Activated CD4-positive, alpha-beta T cell treated with anti-CD3 and anti-CD28 coated beads for 36 hours (primary cell): Measurements from ENCODE around the gene MLIP. TPM values are rescaled to one million over a fixed set of nuclear protein-coding genes. Genes with fewer than 3 reads are reported as not detected.

Experiments used
- ATAC-seq: fragments of 200-7000 bp; cut with Tn5 transposase; one replicate; pipeline ENCODE4 v1.10.0; 2021; ENCODE audit warnings: mild to moderate bottlenecking, moderate library complexity
- CTCF ChIA-PET: fragments of 350-600 bp; sonication (Branson Sonifier 250); formaldehyde crosslinking; loops from one replicate; lab custom pipeline; 2021; ENCODE audit warnings: antibody characterized with exemption; lab: Charles Lee
- POLR2A ChIA-PET: fragments of 350-600 bp; sonication (Branson Sonifier 250); formaldehyde crosslinking; loops from one replicate; lab custom pipeline; 2021; ENCODE audit warnings: antibody characterized with exemption, inconsistent platforms; lab: Charles Lee
- DNase-seq: peaks from one replicate; pipeline ENCODE4 v3.0.0-alpha.2; 2020
- H3K27ac Mint-ChIP-seq: one replicate; pipeline ENCODE4 v1.8.0; 2021; ENCODE audit warnings: mixed read lengths
- H3K27me3 Mint-ChIP-seq: one replicate; pipeline ENCODE4 v1.8.0; 2021; ENCODE audit warnings: mixed read lengths
- H3K36me3 Mint-ChIP-seq: one replicate; pipeline ENCODE4 v1.8.0; 2021; ENCODE audit warnings: low read depth, mixed read lengths
- H3K4me1 Mint-ChIP-seq: one replicate; pipeline ENCODE4 v1.8.0; 2021; ENCODE audit warnings: mixed read lengths
- H3K4me3 Mint-ChIP-seq: one replicate; pipeline ENCODE4 v1.8.0; 2021; ENCODE audit warnings: mild to moderate bottlenecking, moderate library complexity, mixed read lengths
- H3K9me3 Mint-ChIP-seq: one replicate; pipeline ENCODE4 v1.8.0; 2021; ENCODE audit warnings: low read depth, mixed read lengths
- intact Hi-C, 2 experiments: fragments of 100-400 bp; cut with DNase I in 1 of 2; cut with micrococcal nuclease in 1 of 2; formaldehyde crosslinking; loops; one replicate each; pipeline versions ENCODE4 v1.14.2 to v1.15.1; 2022 to 2024; cut with DNase I, micrococcal nuclease
- total RNA-seq, 2 experiments: library from RNA; stranded (reverse); gene quantifications; one replicate each; pipeline ENCODE4 v1.2.3, GENCODE V29; 2021

The MLIP gene
- total RNA-seq, 2 experiments from 2014 or later = not detected

GRCh38 chr6:54098450-54099044 lies 12.7 kb upstream of the MLIP start:
- Mint-ChIP-seq H3K9me3 (no peaks in the 10 kb centered on the region), H3K36me3 (no peaks in the 10 kb centered on the region), H3K4me3 (no peak overlapping the region), H3K27ac (no peak overlapping the region), H3K4me1 (no peaks in the 10 kb centered on the region), H3K27me3 (no peaks in the 10 kb centered on the region)
- CTCF ChIA-PET = no interaction called here
- POLR2A ChIA-PET = no interaction called here
- ATAC-seq (no peak), DNase-seq (no peak)
- intact Hi-C loops = no loop called here

GRCh38 chr6:54099225-54099624 lies 12.0 kb upstream of the MLIP start:
- ATAC-seq (no peak), DNase-seq (no peak)
- H3K36me3 Mint-ChIP-seq = no peaks in the 10 kb centered on the region
- no peak overlapping the region for H3K27ac Mint-ChIP-seq
- ChIA-PET CTCF (no interaction called here), POLR2A (no interaction called here)
- no peaks in the 10 kb centered on the region for H3K27me3 Mint-ChIP-seq
- H3K9me3 Mint-ChIP-seq = no peaks in the 10 kb centered on the region
- no peak overlapping the region for H3K4me3 Mint-ChIP-seq
- H3K4me1 Mint-ChIP-seq = no peaks in the 10 kb centered on the region
- intact Hi-C loops = no loop called here

- DNase-seq (no peak), ATAC-seq (no peak)
- H3K4me1 Mint-ChIP-seq = no peaks in the 10 kb centered on the region
- CTCF ChIA-PET = no interaction called here
- no peaks in the 10 kb centered on the region for H3K9me3 Mint-ChIP-seq
- H3K36me3 Mint-ChIP-seq = no peaks in the 10 kb centered on the region
- intact Hi-C loops = no loop called here
- POLR2A ChIA-PET = no interaction called here
- no peaks in the 10 kb centered on the region for H3K27me3 Mint-ChIP-seq
- H3K27ac Mint-ChIP-seq = no peak overlapping the region
- H3K4me3 Mint-ChIP-seq = no peak overlapping the region
These were observed 10.7 kb upstream of the MLIP start for GRCh38 chr6:54100411-54101006.

- intact Hi-C loops = no loop called here
- H3K36me3 Mint-ChIP-seq = no peaks in the 10 kb centered on the region
- DNase-seq (no peak), ATAC-seq (no peak)
- POLR2A ChIA-PET = interaction anchor here (0.6 kb wide), 1 partner anchor 307 kb away, joined by 3 read pairs; no protein-coding TSS in a partner anchor
- H3K27ac Mint-ChIP-seq = no peak overlapping the region
- H3K9me3 Mint-ChIP-seq = no peaks in the 10 kb centered on the region
- no peaks in the 10 kb centered on the region for H3K4me1 Mint-ChIP-seq
- CTCF ChIA-PET = no interaction called here
- no peak overlapping the region for H3K4me3 Mint-ChIP-seq
- peaks cover 2% of the 10 kb centered on the region for H3K27me3 Mint-ChIP-seq
These were observed 9.0 kb upstream of the MLIP start for GRCh38 chr6:54102238-54102637.

GRCh38 chr6:54103497-54103896 lies 7.7 kb upstream of the MLIP start:
- H3K9me3 Mint-ChIP-seq = no peaks in the 10 kb centered on the region
- no peaks in the 10 kb centered on the region for H3K4me1 Mint-ChIP-seq

GRCh38 chr6:54106727-54107126 lies 4.5 kb upstream of the MLIP start:
- ATAC-seq (no peak), DNase-seq (no peak)
- Mint-ChIP-seq H3K4me1 (no peaks in the 10 kb centered on the region), H3K4me3 (no peak overlapping the region), H3K27ac (no peak overlapping the region), H3K27me3 (peaks cover 2% of the 10 kb centered on the region), H3K36me3 (no peaks in the 10 kb centered on the region), H3K9me3 (no peaks in the 10 kb centered on the region)
- intact Hi-C loops = no loop called here
- ChIA-PET CTCF (no interaction called here), POLR2A (no interaction called here)

More at GRCh38 chr6:54103497-54103896, 7.7 kb upstream of the MLIP start:
- no peak overlapping the region for H3K27ac Mint-ChIP-seq
- H3K4me3 Mint-ChIP-seq = no peak overlapping the region
- DNase-seq = no peak
- POLR2A ChIA-PET = no interaction called here
- no peaks in the 10 kb centered on the region for H3K36me3 Mint-ChIP-seq
- ATAC-seq = no peak
- CTCF ChIA-PET = no interaction called here
- intact Hi-C loops = no loop called here
- peaks cover 2% of the 10 kb centered on the region for H3K27me3 Mint-ChIP-seq

- Mint-ChIP-seq H3K27me3 (peaks cover 2% of the 10 kb centered on the region), H3K4me3 (no peak overlapping the region), H3K36me3 (no peaks in the 10 kb centered on the region), H3K4me1 (no peaks in the 10 kb centered on the region), H3K27ac (no peak overlapping the region), H3K9me3 (no peaks in the 10 kb centered on the region)
- intact Hi-C loops = no loop called here
- CTCF ChIA-PET = no interaction called here
- POLR2A ChIA-PET = no interaction called here
- ATAC-seq (no peak), DNase-seq (no peak)
These were observed 3.7 kb upstream of the MLIP start for GRCh38 chr6:54107470-54108090.

GRCh38 chr6:54108271-54108670 lies 3.0 kb upstream of the MLIP start:
- POLR2A ChIA-PET = no interaction called here
- intact Hi-C loops = no loop called here
- no peak overlapping the region for H3K4me3 Mint-ChIP-seq
- H3K27me3 Mint-ChIP-seq = peaks cover 2% of the 10 kb centered on the region
- H3K9me3 Mint-ChIP-seq = no peaks in the 10 kb centered on the region
- CTCF ChIA-PET = no interaction called here
- no peaks in the 10 kb centered on the region for H3K36me3 Mint-ChIP-seq
- no peaks in the 10 kb centered on the region for H3K4me1 Mint-ChIP-seq
- DNase-seq (no peak), ATAC-seq (no peak)
- H3K27ac Mint-ChIP-seq = no peak overlapping the region

GRCh38 chr6:54109586-54109985 lies 1.7 kb upstream of the MLIP start:
- intact Hi-C loops = no loop called here
- Mint-ChIP-seq H3K4me3 (no peak overlapping the region), H3K9me3 (no peaks in the 10 kb centered on the region), H3K36me3 (no peaks in the 10 kb centered on the region), H3K4me1 (no peaks in the 10 kb centered on the region), H3K27ac (no peak overlapping the region), H3K27me3 (peaks cover 4% of the 10 kb centered on the region)
- ChIA-PET POLR2A (no interaction called here), CTCF (no interaction called here)
- ATAC-seq (no peak), DNase-seq (no peak)

GRCh38 chr6:54112151-54112650 lies 958 bp downstream of the MLIP start:
- POLR2A ChIA-PET = no interaction called here
- H3K4me1 Mint-ChIP-seq = no peaks in the 10 kb centered on the region
- no peak for ATAC-seq
- no peak overlapping the region for H3K4me3 Mint-ChIP-seq
- DNase-seq = no peak
- H3K9me3 Mint-ChIP-seq = no peaks in the 10 kb centered on the region
- no peaks in the 10 kb centered on the region for H3K36me3 Mint-ChIP-seq
- H3K27me3 Mint-ChIP-seq = peaks cover 7% of the 10 kb centered on the region
- H3K27ac Mint-ChIP-seq = no peak overlapping the region
- intact Hi-C loops = no loop called here
- CTCF ChIA-PET = interaction anchor here (1.0 kb wide), 1 partner anchor 15 kb away, joined by 5 read pairs; no protein-coding TSS in a partner anchor

GRCh38 chr6:54114991-54115390 lies 3.7 kb downstream of the MLIP start:
- Mint-ChIP-seq H3K27ac (no peak overlapping the region), H3K36me3 (no peaks in the 10 kb centered on the region), H3K9me3 (no peaks in the 10 kb centered on the region), H3K4me1 (no peaks in the 10 kb centered on the region), H3K27me3 (peaks cover 7% of the 10 kb centered on the region), H3K4me3 (no peak overlapping the region)
- ChIA-PET CTCF (interaction anchor here (0.6 kb wide), 1 partner anchor 41 kb away, joined by 3 read pairs; no protein-coding TSS in a partner anchor), POLR2A (no interaction called here)
- intact Hi-C loops = no loop called here
- DNase-seq (no peak), ATAC-seq (no peak)

- ChIA-PET POLR2A (no interaction called here), CTCF (no interaction called here)
- Mint-ChIP-seq H3K4me3 (no peak overlapping the region), H3K4me1 (no peaks in the 10 kb centered on the region), H3K9me3 (peaks cover 2% of the 10 kb centered on the region), H3K27ac (no peak overlapping the region), H3K27me3 (peaks cover 7% of the 10 kb centered on the region), H3K36me3 (no peaks in the 10 kb centered on the region)
- ATAC-seq = no peak
- no peak for DNase-seq
- intact Hi-C loops = no loop called here
These were observed 4.7 kb downstream of the MLIP start for GRCh38 chr6:54115966-54116365.
